ENCODE measurements around the gene SFXN3. TPM values are rescaled to one million over a fixed set of nuclear protein-coding genes. Genes with fewer than 3 reads are reported as not detected.

SFXN3 gene
- total and polyA plus RNA-seq, 2 of the 13 experiments (the other 11 are each of a cell fraction or from before 2014, with no cell fraction given), result 16.8 to 71.5 TPM

GRCh38 chr10:101066146-101066895 is 35.3 kb downstream of the SFXN3 start (continued):
- TF ChIP-seq, protein P1, sequence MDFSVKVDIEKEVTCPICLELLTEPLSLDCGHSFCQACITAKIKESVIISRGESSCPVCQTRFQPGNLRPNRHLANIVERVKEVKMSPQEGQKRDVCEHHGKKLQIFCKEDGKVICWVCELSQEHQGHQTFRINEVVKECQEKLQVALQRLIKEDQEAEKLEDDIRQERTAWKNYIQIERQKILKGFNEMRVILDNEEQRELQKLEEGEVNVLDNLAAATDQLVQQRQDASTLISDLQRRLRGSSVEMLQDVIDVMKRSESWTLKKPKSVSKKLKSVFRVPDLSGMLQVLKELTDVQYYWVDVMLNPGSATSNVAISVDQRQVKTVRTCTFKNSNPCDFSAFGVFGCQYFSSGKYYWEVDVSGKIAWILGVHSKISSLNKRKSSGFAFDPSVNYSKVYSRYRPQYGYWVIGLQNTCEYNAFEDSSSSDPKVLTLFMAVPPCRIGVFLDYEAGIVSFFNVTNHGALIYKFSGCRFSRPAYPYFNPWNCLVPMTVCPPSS (IDR thresholded peaks at IDR 0.05), result no peak
- TF ChIP-seq, protein P2, sequence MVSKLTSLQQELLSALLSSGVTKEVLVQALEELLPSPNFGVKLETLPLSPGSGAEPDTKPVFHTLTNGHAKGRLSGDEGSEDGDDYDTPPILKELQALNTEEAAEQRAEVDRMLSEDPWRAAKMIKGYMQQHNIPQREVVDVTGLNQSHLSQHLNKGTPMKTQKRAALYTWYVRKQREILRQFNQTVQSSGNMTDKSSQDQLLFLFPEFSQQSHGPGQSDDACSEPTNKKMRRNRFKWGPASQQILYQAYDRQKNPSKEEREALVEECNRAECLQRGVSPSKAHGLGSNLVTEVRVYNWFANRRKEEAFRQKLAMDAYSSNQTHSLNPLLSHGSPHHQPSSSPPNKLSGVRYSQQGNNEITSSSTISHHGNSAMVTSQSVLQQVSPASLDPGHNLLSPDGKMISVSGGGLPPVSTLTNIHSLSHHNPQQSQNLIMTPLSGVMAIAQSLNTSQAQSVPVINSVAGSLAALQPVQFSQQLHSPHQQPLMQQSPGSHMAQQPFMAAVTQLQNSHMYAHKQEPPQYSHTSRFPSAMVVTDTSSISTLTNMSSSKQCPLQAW (CRISPR knock-in tag; IDR thresholded peaks at IDR 0.05), result no peak
- no peak for TF ChIP-seq ZFP37 (CRISPR knock-in tag; IDR thresholded peaks at IDR 0.05; ENCODE audit: borderline replicate concordance)
- peak; percentile 68; the same call in 1 of the 2 replicates for TF ChIP-seq TFE3 (CRISPR knock-in tag; IDR thresholded peaks at IDR 0.05)
- TF ChIP-seq, protein P3, sequence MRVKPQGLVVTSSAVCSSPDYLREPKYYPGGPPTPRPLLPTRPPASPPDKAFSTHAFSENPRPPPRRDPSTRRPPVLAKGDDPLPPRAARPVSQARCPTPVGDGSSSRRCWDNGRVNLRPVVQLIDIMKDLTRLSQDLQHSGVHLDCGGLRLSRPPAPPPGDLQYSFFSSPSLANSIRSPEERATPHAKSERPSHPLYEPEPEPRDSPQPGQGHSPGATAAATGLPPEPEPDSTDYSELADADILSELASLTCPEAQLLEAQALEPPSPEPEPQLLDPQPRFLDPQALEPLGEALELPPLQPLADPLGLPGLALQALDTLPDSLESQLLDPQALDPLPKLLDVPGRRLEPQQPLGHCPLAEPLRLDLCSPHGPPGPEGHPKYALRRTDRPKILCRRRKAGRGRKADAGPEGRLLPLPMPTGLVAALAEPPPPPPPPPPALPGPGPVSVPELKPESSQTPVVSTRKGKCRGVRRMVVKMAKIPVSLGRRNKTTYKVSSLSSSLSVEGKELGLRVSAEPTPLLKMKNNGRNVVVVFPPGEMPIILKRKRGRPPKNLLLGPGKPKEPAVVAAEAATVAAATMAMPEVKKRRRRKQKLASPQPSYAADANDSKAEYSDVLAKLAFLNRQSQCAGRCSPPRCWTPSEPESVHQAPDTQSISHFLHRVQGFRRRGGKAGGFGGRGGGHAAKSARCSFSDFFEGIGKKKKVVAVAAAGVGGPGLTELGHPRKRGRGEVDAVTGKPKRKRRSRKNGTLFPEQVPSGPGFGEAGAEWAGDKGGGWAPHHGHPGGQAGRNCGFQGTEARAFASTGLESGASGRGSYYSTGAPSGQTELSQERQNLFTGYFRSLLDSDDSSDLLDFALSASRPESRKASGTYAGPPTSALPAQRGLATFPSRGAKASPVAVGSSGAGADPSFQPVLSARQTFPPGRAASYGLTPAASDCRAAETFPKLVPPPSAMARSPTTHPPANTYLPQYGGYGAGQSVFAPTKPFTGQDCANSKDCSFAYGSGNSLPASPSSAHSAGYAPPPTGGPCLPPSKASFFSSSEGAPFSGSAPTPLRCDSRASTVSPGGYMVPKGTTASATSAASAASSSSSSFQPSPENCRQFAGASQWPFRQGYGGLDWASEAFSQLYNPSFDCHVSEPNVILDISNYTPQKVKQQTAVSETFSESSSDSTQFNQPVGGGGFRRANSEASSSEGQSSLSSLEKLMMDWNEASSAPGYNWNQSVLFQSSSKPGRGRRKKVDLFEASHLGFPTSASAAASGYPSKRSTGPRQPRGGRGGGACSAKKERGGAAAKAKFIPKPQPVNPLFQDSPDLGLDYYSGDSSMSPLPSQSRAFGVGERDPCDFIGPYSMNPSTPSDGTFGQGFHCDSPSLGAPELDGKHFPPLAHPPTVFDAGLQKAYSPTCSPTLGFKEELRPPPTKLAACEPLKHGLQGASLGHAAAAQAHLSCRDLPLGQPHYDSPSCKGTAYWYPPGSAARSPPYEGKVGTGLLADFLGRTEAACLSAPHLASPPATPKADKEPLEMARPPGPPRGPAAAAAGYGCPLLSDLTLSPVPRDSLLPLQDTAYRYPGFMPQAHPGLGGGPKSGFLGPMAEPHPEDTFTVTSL (CRISPR knock-in tag; IDR thresholded peaks at IDR 0.05; ENCODE audit: borderline replicate concordance), result no peak; the same call in 1 of the 2 replicates
- TF ChIP-seq, protein P4, sequence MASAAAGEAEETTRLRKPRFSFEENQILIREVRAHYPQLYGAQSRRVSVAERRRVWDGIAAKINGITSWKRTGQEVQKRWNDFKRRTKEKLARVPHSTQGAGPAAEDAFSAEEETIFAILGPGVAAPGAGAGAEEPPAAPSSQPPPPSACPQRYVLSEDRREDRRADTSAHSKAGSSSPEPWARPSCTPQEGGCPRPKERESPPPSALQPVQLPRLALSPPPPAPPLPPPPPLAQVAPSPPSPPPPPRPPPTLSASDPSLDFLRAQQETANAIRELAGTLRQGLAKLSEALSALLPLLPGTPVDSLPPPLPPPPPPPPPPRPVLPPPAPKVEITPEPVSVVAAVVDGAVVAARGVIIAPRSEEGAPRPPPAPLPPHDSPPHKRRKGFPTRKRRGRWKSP (CRISPR knock-in tag; IDR thresholded peaks at IDR 0.05), result peak; percentile 80; the same call in 1 of the 2 replicates
- TF ChIP-seq ZNF10 (CRISPR knock-in tag; IDR thresholded peaks at IDR 0.05; ENCODE audit: borderline replicate concordance, low read depth), result no peak
- peak; percentile 60 for TF ChIP-seq TAF1 (CRISPR knock-in tag; IDR thresholded peaks at IDR 0.05)
- TF ChIP-seq FOXO1 (CRISPR knock-in tag; IDR thresholded peaks at IDR 0.05), result no peak
- no peak; the same call in 1 of the 2 replicates for TF ChIP-seq ERF (CRISPR knock-in tag; IDR thresholded peaks at IDR 0.05)
- TF ChIP-seq ZNF383 (CRISPR knock-in tag; IDR thresholded peaks at IDR 0.05; ENCODE audit: borderline replicate concordance), result no peak
- TF ChIP-seq, protein P5, sequence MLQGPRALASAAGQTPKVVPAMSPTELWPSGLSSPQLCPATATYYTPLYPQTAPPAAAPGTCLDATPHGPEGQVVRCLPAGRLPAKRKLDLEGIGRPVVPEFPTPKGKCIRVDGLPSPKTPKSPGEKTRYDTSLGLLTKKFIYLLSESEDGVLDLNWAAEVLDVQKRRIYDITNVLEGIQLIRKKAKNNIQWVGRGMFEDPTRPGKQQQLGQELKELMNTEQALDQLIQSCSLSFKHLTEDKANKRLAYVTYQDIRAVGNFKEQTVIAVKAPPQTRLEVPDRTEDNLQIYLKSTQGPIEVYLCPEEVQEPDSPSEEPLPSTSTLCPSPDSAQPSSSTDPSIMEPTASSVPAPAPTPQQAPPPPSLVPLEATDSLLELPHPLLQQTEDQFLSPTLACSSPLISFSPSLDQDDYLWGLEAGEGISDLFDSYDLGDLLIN (CRISPR knock-in tag; IDR thresholded peaks at IDR 0.05; ENCODE audit: borderline replicate concordance), result no peak
- TF ChIP-seq, protein P6, sequence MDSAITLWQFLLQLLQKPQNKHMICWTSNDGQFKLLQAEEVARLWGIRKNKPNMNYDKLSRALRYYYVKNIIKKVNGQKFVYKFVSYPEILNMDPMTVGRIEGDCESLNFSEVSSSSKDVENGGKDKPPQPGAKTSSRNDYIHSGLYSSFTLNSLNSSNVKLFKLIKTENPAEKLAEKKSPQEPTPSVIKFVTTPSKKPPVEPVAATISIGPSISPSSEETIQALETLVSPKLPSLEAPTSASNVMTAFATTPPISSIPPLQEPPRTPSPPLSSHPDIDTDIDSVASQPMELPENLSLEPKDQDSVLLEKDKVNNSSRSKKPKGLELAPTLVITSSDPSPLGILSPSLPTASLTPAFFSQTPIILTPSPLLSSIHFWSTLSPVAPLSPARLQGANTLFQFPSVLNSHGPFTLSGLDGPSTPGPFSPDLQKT (CRISPR knock-in tag; IDR thresholded peaks at IDR 0.05; ENCODE audit: borderline replicate concordance), result no peak
- peak; percentile 55; the same call in 1 of the 2 replicates for TF ChIP-seq ZNF230 (CRISPR knock-in tag; IDR thresholded peaks at IDR 0.05)
